GM23248 (cell line): ENCODE data around the gene STK38. TPM values are rescaled to one million over a fixed set of nuclear protein-coding genes. Genes with fewer than 3 reads are reported as not detected.
A peak's percentile ranks its signal among the peaks of the same experiment; 100 is the strongest.

Experiments used
- DNase-seq: peaks from one replicate; pipeline ENCODE4 v3.0.0-alpha.2; 2015
- H2AFZ ChIP-seq: fragments of 200-600 bp; sonication (generic); 2 replicates; pipeline ENCODE4 v1.6.1; 2016; ENCODE audit warnings: antibody characterized with exemption
- H3F3A ChIP-seq: fragments of 200-600 bp; sonication (generic); 2 replicates; pipeline ENCODE4 v1.6.1; 2016; ENCODE audit warnings: mild to moderate bottlenecking, antibody characterized with exemption, mixed run types; ENCODE audit not compliant: insufficient read depth
- H3K27ac ChIP-seq: fragments of 200-600 bp; sonication (generic); 2 replicates; pipeline ENCODE4 v1.5.1; 2016; ENCODE audit warnings: mild to moderate bottlenecking
- H3K27me3 ChIP-seq: fragments of 200-600 bp; sonication (generic); replicated peaks from 2 replicates; pipeline ENCODE4 v1.6.1; 2016; ENCODE audit warnings: mild to moderate bottlenecking; ENCODE audit not compliant: insufficient read depth
- H3K36me3 ChIP-seq: fragments of 200-600 bp; sonication (generic); 2 replicates; pipeline ENCODE4 v1.6.1; 2016; ENCODE audit warnings: low read depth, mild to moderate bottlenecking
- H3K4me1 ChIP-seq: fragments of 200-600 bp; sonication (generic); 2 replicates; pipeline ENCODE4 v1.6.1; 2016; ENCODE audit warnings: mild to moderate bottlenecking; ENCODE audit not compliant: insufficient read depth
- H3K4me2 ChIP-seq: fragments of 200-600 bp; sonication (generic); one replicate; pipeline ENCODE4 v1.6.1; 2016; ENCODE audit warnings: mild to moderate bottlenecking; ENCODE audit not compliant: unreplicated experiment
- H3K4me3 ChIP-seq: fragments of 200-600 bp; sonication (generic); 2 replicates; pipeline ENCODE4 v1.5.1; 2016; ENCODE audit warnings: mild to moderate bottlenecking
- H3K79me2 ChIP-seq: fragments of 200-600 bp; sonication (generic); 2 replicates; pipeline ENCODE4 v1.6.1; 2016; ENCODE audit warnings: mild to moderate bottlenecking; ENCODE audit not compliant: insufficient read depth
- H3K9ac ChIP-seq: fragments of 200-600 bp; sonication (generic); 2 replicates; pipeline ENCODE4 v1.6.1; 2016; ENCODE audit warnings: mild to moderate bottlenecking
- H3K9me2 ChIP-seq: fragments of 200-600 bp; sonication (generic); 2 replicates; pipeline ENCODE4 v1.6.1; 2016; ENCODE audit warnings: mixed run types, mild to moderate bottlenecking, moderate library complexity; ENCODE audit not compliant: insufficient read depth
- H3K9me3 ChIP-seq: fragments of 200-600 bp; sonication (generic); one replicate; pipeline ENCODE4 v1.6.1; 2017; ENCODE audit warnings: low read depth
- H4K20me1 ChIP-seq: fragments of 200-600 bp; sonication (generic); 2 replicates; pipeline ENCODE4 v1.6.0; 2016; ENCODE audit not compliant: insufficient read depth
- EZH2 ChIP-seq: fragments of 200-600 bp; sonication (generic); IDR thresholded peaks from 2 replicates; pipeline ENCODE4 v1.6.1; 2018; ENCODE audit warnings: antibody characterized with exemption, mild to moderate bottlenecking; ENCODE audit not compliant: insufficient read depth, poor library complexity, severe bottlenecking
- EZH2phosphoT487 ChIP-seq: fragments of 200-600 bp; sonication (generic); IDR thresholded peaks from 2 replicates; pipeline ENCODE4 v1.6.1; 2018; ENCODE audit warnings: antibody characterized with exemption, moderate library complexity, mild to moderate bottlenecking, low read depth; ENCODE audit not compliant: insufficient read depth
- WGBS, 2 experiments: methylation state at CpG; one replicate each; pipeline ENCODE4 v1.1.6; 2015 to 2017; ENCODE audit warnings: low lambda C conversion rate in 2 of 2, low coverage in 1 of 2; ENCODE audit errors: missing lambda C conversion rate in 2 of 2; 5-methylcytosine and 5-hydroxymethylcytosine counted together
- in situ Hi-C: fragments of 300-500 bp; cut with MboI; formaldehyde crosslinking; loops from 2 replicates; pipeline ENCODE4 v1.15.0; 2020
- polyA plus RNA-seq: library from polyadenylated mRNA; unstranded; fragments of >200 nt; fragmentation: Nextera tagmentation; extraction: Ambion mirVana; gene quantifications from 2 replicates; pipeline ENCODE4 v1.2.1, GENCODE V29; 2016
- total RNA-seq: library from RNA; depleted of rRNA; stranded (reverse); fragments of >200 nt; shearing (Covaris generic); gene quantifications from 2 replicates; pipeline ENCODE4 v1.2.3, GENCODE V29; 2014

STK38 gene
- total and polyA plus RNA-seq, 2 experiments from 2014 or later, result 35.6 to 51.1 TPM

GRCh38 chr6:36464233-36464632 is 83.0 kb downstream of the STK38 start:
- 100% methylated on average over 1 of the region's 1 CpG for WGBS, 2 experiments
- Histone ChIP-seq H3K4me2 (no peak overlapping the region), H3K9ac (no peak overlapping the region), H3K4me3 (no peak overlapping the region), H3K27me3 (no peaks in the 10 kb centered on the region), H3K79me2 (peaks cover 99% of the 10 kb centered on the region), H2AFZ (no peak overlapping the region), H3K4me1 (peaks cover 13% of the 10 kb centered on the region), H3K27ac (peak overlapping the region; percentile 33; the same call in 1 of the 2 replicates), H3K9me2 (no peaks in the 10 kb centered on the region), H4K20me1 (peaks cover 10% of the 10 kb centered on the region; the same call in 1 of the 2 replicates), H3K9me3 (no peaks in the 10 kb centered on the region), H3F3A (peaks cover 27% of the 10 kb centered on the region), H3K36me3 (0 out of 2 replicates have a peak, but pooled peaks cover 3% of the 10 kb centered on the region)
- in situ Hi-C loops, result no loop called here
- no peak for TF ChIP-seq EZH2
- no peak for TF ChIP-seq EZH2phosphoT487
- DNase-seq, result no peak

- no peak overlapping the region for H3K9ac ChIP-seq
- TF ChIP-seq EZH2phosphoT487 (no peak), EZH2 (no peak)
- no peaks in the 10 kb centered on the region for H3K9me2 ChIP-seq
- H3K9me3 ChIP-seq, result no peaks in the 10 kb centered on the region
- 0 out of 2 replicates have a peak, but pooled peaks cover 3% of the 10 kb centered on the region for H3K36me3 ChIP-seq
- H3K27me3 ChIP-seq, result no peaks in the 10 kb centered on the region
- peak overlapping the region; percentile 54 for H3K4me2 ChIP-seq
- H3K27ac ChIP-seq, result peak overlapping the region; percentile 33
- 0 to 4% methylated on average over 1 of the region's 1 CpG for WGBS, 2 experiments
- no peak overlapping the region for H3K4me3 ChIP-seq
- peaks cover 13% of the 10 kb centered on the region; the same call in 1 of the 2 replicates for H4K20me1 ChIP-seq
- peak; percentile 53 for DNase-seq
- H3K79me2 ChIP-seq, result peaks cover 99% of the 10 kb centered on the region
- in situ Hi-C loops, result no loop called here
- peaks cover 27% of the 10 kb centered on the region for H3F3A ChIP-seq
- H2AFZ ChIP-seq, result no peak overlapping the region
- H3K4me1 ChIP-seq, result peaks cover 13% of the 10 kb centered on the region
Measured at GRCh38 chr6:36463676-36464075, 83.6 kb downstream of the STK38 start.

GRCh38 chr6:36461646-36462045 is 85.6 kb downstream of the STK38 start:
- Histone ChIP-seq H3F3A (peaks cover 27% of the 10 kb centered on the region), H3K27ac (no peak overlapping the region), H4K20me1 (peaks cover 13% of the 10 kb centered on the region; the same call in 1 of the 2 replicates), H3K4me2 (no peak overlapping the region), H3K4me3 (no peak overlapping the region), H3K9ac (no peak overlapping the region), H3K4me1 (peaks cover 13% of the 10 kb centered on the region), H3K36me3 (0 out of 2 replicates have a peak, but pooled peaks cover 7% of the 10 kb centered on the region), H3K9me3 (no peaks in the 10 kb centered on the region), H2AFZ (no peak overlapping the region), H3K79me2 (peaks cover 100% of the 10 kb centered on the region), H3K9me2 (no peaks in the 10 kb centered on the region), H3K27me3 (no peaks in the 10 kb centered on the region)
- in situ Hi-C loops, result no loop called here
- 62 to 67% methylated on average over 3 of the region's 3 CpGs for WGBS, 2 experiments
- no peak for DNase-seq
- no peak for TF ChIP-seq EZH2phosphoT487
- TF ChIP-seq EZH2, result no peak

- H3K79me2 ChIP-seq, result peaks cover 100% of the 10 kb centered on the region
- no peaks in the 10 kb centered on the region for H3K27me3 ChIP-seq
- peaks cover 13% of the 10 kb centered on the region; the same call in 1 of the 2 replicates for H4K20me1 ChIP-seq
- no peak overlapping the region for H3K27ac ChIP-seq
- H2AFZ ChIP-seq, result no peak overlapping the region
- H3K9ac ChIP-seq, result no peak overlapping the region
- H3K9me2 ChIP-seq, result no peaks in the 10 kb centered on the region
- H3K4me2 ChIP-seq, result no peak overlapping the region
- no peak for DNase-seq
- no peaks in the 10 kb centered on the region for H3K9me3 ChIP-seq
- TF ChIP-seq EZH2, result no peak
- TF ChIP-seq EZH2phosphoT487, result no peak
- in situ Hi-C loops, result no loop called here
- H3K36me3 ChIP-seq, result 0 out of 2 replicates have a peak, but pooled peaks cover 7% of the 10 kb centered on the region
- peaks cover 13% of the 10 kb centered on the region for H3K4me1 ChIP-seq
- peaks cover 27% of the 10 kb centered on the region for H3F3A ChIP-seq
- no peak overlapping the region for H3K4me3 ChIP-seq
Measured at GRCh38 chr6:36460916-36461315, 86.4 kb downstream of the STK38 start.

GRCh38 chr6:36459501-36459900 is 87.8 kb downstream of the STK38 start:
- Histone ChIP-seq H2AFZ (no peak overlapping the region), H4K20me1 (peaks cover 13% of the 10 kb centered on the region; the same call in 1 of the 2 replicates), H3K9me3 (no peaks in the 10 kb centered on the region), H3K79me2 (peaks cover 100% of the 10 kb centered on the region), H3K36me3 (0 out of 2 replicates have a peak, but pooled peaks cover 7% of the 10 kb centered on the region), H3K4me1 (peaks cover 13% of the 10 kb centered on the region), H3K27ac (no peak overlapping the region), H3K4me2 (no peak overlapping the region), H3K4me3 (no peak overlapping the region), H3F3A (peaks cover 26% of the 10 kb centered on the region), H3K9me2 (no peaks in the 10 kb centered on the region), H3K9ac (no peak overlapping the region), H3K27me3 (no peaks in the 10 kb centered on the region)
- no peak for TF ChIP-seq EZH2
- no peak for TF ChIP-seq EZH2phosphoT487
- in situ Hi-C loops, result no loop called here
- no peak for DNase-seq
